ENCODE data around the gene BDP1.
"Not testable (repeated sequence)": the region's sequence is repeated elsewhere in the genome, so short reads cannot be mapped to it uniquely, and the experiment has no call there.

GRCh38 chr5:71577839-71578238 is 122.4 kb downstream of the BDP1 start:
- TF ChIP-seq, protein P1, sequence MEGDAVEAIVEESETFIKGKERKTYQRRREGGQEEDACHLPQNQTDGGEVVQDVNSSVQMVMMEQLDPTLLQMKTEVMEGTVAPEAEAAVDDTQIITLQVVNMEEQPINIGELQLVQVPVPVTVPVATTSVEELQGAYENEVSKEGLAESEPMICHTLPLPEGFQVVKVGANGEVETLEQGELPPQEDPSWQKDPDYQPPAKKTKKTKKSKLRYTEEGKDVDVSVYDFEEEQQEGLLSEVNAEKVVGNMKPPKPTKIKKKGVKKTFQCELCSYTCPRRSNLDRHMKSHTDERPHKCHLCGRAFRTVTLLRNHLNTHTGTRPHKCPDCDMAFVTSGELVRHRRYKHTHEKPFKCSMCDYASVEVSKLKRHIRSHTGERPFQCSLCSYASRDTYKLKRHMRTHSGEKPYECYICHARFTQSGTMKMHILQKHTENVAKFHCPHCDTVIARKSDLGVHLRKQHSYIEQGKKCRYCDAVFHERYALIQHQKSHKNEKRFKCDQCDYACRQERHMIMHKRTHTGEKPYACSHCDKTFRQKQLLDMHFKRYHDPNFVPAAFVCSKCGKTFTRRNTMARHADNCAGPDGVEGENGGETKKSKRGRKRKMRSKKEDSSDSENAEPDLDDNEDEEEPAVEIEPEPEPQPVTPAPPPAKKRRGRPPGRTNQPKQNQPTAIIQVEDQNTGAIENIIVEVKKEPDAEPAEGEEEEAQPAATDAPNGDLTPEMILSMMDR (IDR thresholded peaks at IDR 0.05; ENCODE audit: insufficient read depth, low read length, poor library complexity, severe bottlenecking): not testable (repeated sequence)
- not testable (repeated sequence) for TF ChIP-seq EZH2phosphoT487 (conservative IDR thresholded peaks at IDR 0.05; ENCODE audit: low read length)
